GM23338 (cell line): ENCODE results near the gene KIF17. TPM values are rescaled to one million over a fixed set of nuclear protein-coding genes. Genes with fewer than 3 reads are reported as not detected.
A peak's percentile ranks its signal among the peaks of the same experiment; 100 is the strongest.

Source experiments
- ATAC-seq: fragments of 200-7000 bp; cut with Tn5 transposase; 3 replicates; pipeline ENCODE4 v1.9.1; 2020
- DNase-seq: peaks from one replicate; pipeline ENCODE4 v3.0.0-alpha.2; 2015; ENCODE audit warnings: low spot score
- H2AFZ ChIP-seq: fragments of 200-600 bp; sonication (generic); 2 replicates; pipeline ENCODE4 v1.8.0; 2016; ENCODE audit warnings: antibody characterized with exemption, mild to moderate bottlenecking, moderate library complexity
- H3F3A ChIP-seq: fragments of 200-600 bp; sonication (generic); replicated peaks from 2 replicates; pipeline ENCODE4 v1.8.0; 2017; ENCODE audit warnings: antibody characterized with exemption, mixed run types, low read depth
- H3K27ac ChIP-seq: fragments of 200-600 bp; sonication (generic); 2 replicates; pipeline ENCODE4 v1.6.1; 2016; ENCODE audit warnings: low read depth
- H3K27me3 ChIP-seq: fragments of 200-600 bp; sonication (generic); 2 replicates; pipeline ENCODE4 v1.8.0; 2016; ENCODE audit warnings: mild to moderate bottlenecking, mixed run types, moderate library complexity; ENCODE audit not compliant: insufficient read depth
- H3K36me3 ChIP-seq: fragments of 200-600 bp; sonication (generic); 2 replicates; pipeline ENCODE4 v1.8.0; 2016; ENCODE audit warnings: mild to moderate bottlenecking; ENCODE audit not compliant: insufficient read depth
- H3K4me1 ChIP-seq: fragments of 200-600 bp; sonication (generic); 2 replicates; pipeline ENCODE4 v1.8.0; 2016; ENCODE audit warnings: mild to moderate bottlenecking, moderate library complexity; ENCODE audit not compliant: insufficient read depth
- H3K4me2 ChIP-seq: fragments of 200-600 bp; sonication (generic); 2 replicates; pipeline ENCODE4 v1.7.1; 2017; ENCODE audit warnings: mixed run types
- H3K4me3 ChIP-seq: fragments of 200-600 bp; sonication (generic); 2 replicates; pipeline ENCODE4 v1.6.1; 2016; ENCODE audit warnings: mixed run types
- H3K79me2 ChIP-seq: fragments of 200-600 bp; sonication (generic); replicated peaks from 2 replicates; pipeline ENCODE4 v1.8.0; 2017; ENCODE audit warnings: mild to moderate bottlenecking; ENCODE audit not compliant: insufficient read depth
- H3K9me2 ChIP-seq: fragments of 200-600 bp; sonication (generic); 2 replicates; pipeline ENCODE4 v1.8.0; 2017; ENCODE audit not compliant: insufficient read depth
- H4K20me1 ChIP-seq: fragments of 200-600 bp; sonication (generic); replicated peaks from 2 replicates; pipeline ENCODE4 v1.8.0; 2017; ENCODE audit warnings: mild to moderate bottlenecking; ENCODE audit not compliant: insufficient read depth
- H3K27ac Mint-ChIP-seq: 2 replicates; pipeline ENCODE4 v1.8.0; 2020; ENCODE audit warnings: inconsistent platforms, mild to moderate bottlenecking, moderate library complexity, mixed read lengths
- H3K27me3 Mint-ChIP-seq: 3 replicates; pipeline ENCODE4 v1.8.0; 2022; ENCODE audit warnings: low read depth, mild to moderate bottlenecking, moderate library complexity, mixed read lengths, inconsistent platforms; ENCODE audit not compliant: insufficient read depth, poor library complexity
- H3K36me3 Mint-ChIP-seq: 3 replicates; pipeline ENCODE4 v1.8.0; 2021; ENCODE audit warnings: low read depth, mild to moderate bottlenecking, inconsistent platforms, moderate library complexity, mixed read lengths
- H3K4me1 Mint-ChIP-seq: 3 replicates; pipeline ENCODE4 v1.8.0; 2020; ENCODE audit warnings: mild to moderate bottlenecking, inconsistent platforms, mixed read lengths
- H3K4me3 Mint-ChIP-seq: 3 replicates; pipeline ENCODE4 v1.8.0; 2021; ENCODE audit warnings: moderate library complexity, mild to moderate bottlenecking, inconsistent platforms, mixed read lengths
- H3K9me3 Mint-ChIP-seq: 3 replicates; pipeline ENCODE4 v1.8.0; 2020; ENCODE audit warnings: moderate library complexity, mild to moderate bottlenecking, inconsistent platforms, mixed read lengths
- CREB1 ChIP-seq: fragments of 250-450 bp; sonication (Bioruptor Pico); IDR thresholded peaks from 2 replicates; pipeline ENCODE4 v1.5.0; 2020; ENCODE audit warnings: low read depth, mild to moderate bottlenecking, moderate library complexity
- EZH2 ChIP-seq: fragments of 200-600 bp; sonication (generic); IDR thresholded peaks from one replicate; pipeline ENCODE4 v1.8.0; 2017; ENCODE audit warnings: antibody characterized with exemption, mild to moderate bottlenecking, low read depth; ENCODE audit not compliant: unreplicated experiment
- EZH2phosphoT487 ChIP-seq: fragments of 200-600 bp; sonication (generic); IDR thresholded peaks from one replicate; pipeline ENCODE4 v1.8.1; 2018; ENCODE audit warnings: antibody characterized with exemption; ENCODE audit not compliant: unreplicated experiment
- JUNB ChIP-seq: IDR thresholded peaks from one replicate; pipeline ENCODE4 v1.6.1; 2016; ENCODE audit warnings: antibody characterized with exemption; ENCODE audit not compliant: unreplicated experiment
- NANOG ChIP-seq: IDR thresholded peaks from 2 replicates; pipeline ENCODE4 v1.6.1; 2016; ENCODE audit warnings: antibody characterized with exemption, borderline replicate concordance
- POLR2AphosphoS5 ChIP-seq: IDR thresholded peaks from 2 replicates; pipeline ENCODE4 v1.6.1; 2016; ENCODE audit warnings: antibody characterized with exemption, low read depth
- STAT1 ChIP-seq: IDR thresholded peaks from one replicate; pipeline ENCODE4 v1.6.1; 2016; ENCODE audit warnings: antibody characterized with exemption; ENCODE audit not compliant: unreplicated experiment
- ZNF331 ChIP-seq: fragments of 250-450 bp; sonication (Bioruptor Pico); IDR thresholded peaks from 2 replicates; pipeline ENCODE4 v1.5.0; 2020; ENCODE audit warnings: low read depth, mild to moderate bottlenecking, moderate library complexity
- polyA plus RNA-seq: library from polyadenylated mRNA; unstranded; fragments of >200 nt; fragmentation: Nextera tagmentation; extraction: Ambion mirVana; gene quantifications from 2 replicates; pipeline ENCODE4 v1.2.1, GENCODE V29; 2016
- total RNA-seq: library from RNA; depleted of rRNA; stranded (reverse); fragments of >200 nt; shearing (Covaris generic); gene quantifications from 2 replicates; pipeline ENCODE4 v1.2.3, GENCODE V29; 2014
- TF ChIP-seq, protein P1 (sequence below): IDR thresholded peaks from one replicate; pipeline ENCODE4 v1.6.1; 2018; ENCODE audit warnings: antibody characterized with exemption; ENCODE audit not compliant: unreplicated experiment
- TF ChIP-seq, protein P2 (sequence below): IDR thresholded peaks from 2 replicates; pipeline ENCODE4 v1.6.1; 2016; ENCODE audit warnings: antibody characterized with exemption

KIF17 gene
- total and polyA plus RNA-seq, 2 experiments from 2014 or later: 5.9 to 18.6 TPM

DNA sequence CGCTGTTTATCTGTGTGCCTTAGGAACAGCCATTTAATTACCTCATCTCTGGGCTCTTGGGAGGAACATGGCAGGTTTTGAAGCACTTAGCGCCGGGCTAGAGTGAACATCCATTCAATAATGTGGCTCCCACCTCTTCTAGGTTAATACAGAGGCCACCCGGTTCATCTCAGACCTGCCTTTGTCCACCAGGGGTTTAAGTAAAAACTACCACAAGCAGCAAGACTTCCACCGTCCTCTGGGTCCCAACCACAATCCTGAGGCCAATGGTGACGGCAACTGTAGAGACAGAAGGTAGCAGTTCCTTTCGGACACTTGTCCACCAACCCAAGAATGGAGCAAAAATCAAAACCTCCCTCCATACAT, 55.7 kb downstream of the KIF17 start:
- no peak for TF ChIP-seq JUNB
- TF ChIP-seq POLR2AphosphoS5: no peak
- TF ChIP-seq, protein P1, sequence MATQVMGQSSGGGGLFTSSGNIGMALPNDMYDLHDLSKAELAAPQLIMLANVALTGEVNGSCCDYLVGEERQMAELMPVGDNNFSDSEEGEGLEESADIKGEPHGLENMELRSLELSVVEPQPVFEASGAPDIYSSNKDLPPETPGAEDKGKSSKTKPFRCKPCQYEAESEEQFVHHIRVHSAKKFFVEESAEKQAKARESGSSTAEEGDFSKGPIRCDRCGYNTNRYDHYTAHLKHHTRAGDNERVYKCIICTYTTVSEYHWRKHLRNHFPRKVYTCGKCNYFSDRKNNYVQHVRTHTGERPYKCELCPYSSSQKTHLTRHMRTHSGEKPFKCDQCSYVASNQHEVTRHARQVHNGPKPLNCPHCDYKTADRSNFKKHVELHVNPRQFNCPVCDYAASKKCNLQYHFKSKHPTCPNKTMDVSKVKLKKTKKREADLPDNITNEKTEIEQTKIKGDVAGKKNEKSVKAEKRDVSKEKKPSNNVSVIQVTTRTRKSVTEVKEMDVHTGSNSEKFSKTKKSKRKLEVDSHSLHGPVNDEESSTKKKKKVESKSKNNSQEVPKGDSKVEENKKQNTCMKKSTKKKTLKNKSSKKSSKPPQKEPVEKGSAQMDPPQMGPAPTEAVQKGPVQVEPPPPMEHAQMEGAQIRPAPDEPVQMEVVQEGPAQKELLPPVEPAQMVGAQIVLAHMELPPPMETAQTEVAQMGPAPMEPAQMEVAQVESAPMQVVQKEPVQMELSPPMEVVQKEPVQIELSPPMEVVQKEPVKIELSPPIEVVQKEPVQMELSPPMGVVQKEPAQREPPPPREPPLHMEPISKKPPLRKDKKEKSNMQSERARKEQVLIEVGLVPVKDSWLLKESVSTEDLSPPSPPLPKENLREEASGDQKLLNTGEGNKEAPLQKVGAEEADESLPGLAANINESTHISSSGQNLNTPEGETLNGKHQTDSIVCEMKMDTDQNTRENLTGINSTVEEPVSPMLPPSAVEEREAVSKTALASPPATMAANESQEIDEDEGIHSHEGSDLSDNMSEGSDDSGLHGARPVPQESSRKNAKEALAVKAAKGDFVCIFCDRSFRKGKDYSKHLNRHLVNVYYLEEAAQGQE: no peak
- TF ChIP-seq EZH2phosphoT487: no peak
- TF ChIP-seq STAT1: no peak
- TF ChIP-seq ZNF331: no peak
- TF ChIP-seq, protein P2, sequence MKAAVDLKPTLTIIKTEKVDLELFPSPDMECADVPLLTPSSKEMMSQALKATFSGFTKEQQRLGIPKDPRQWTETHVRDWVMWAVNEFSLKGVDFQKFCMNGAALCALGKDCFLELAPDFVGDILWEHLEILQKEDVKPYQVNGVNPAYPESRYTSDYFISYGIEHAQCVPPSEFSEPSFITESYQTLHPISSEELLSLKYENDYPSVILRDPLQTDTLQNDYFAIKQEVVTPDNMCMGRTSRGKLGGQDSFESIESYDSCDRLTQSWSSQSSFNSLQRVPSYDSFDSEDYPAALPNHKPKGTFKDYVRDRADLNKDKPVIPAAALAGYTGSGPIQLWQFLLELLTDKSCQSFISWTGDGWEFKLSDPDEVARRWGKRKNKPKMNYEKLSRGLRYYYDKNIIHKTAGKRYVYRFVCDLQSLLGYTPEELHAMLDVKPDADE: no peak
- peaks cover 18% of the 10 kb centered on the region for H3K4me1 Mint-ChIP-seq
- no peak for ATAC-seq
- H3K79me2 ChIP-seq: peaks cover 40% of the 10 kb centered on the region
- peak overlapping the region; percentile 89 for H2AFZ ChIP-seq
- H3K27me3 Mint-ChIP-seq: peaks cover 7% of the 10 kb centered on the region
- no peaks in the 10 kb centered on the region for H3K27me3 ChIP-seq
- DNase-seq: no peak
- H3K9me3 Mint-ChIP-seq: no peaks in the 10 kb centered on the region; the same call in 2 of the 3 replicates
- peaks cover 26% of the 10 kb centered on the region for H3K36me3 Mint-ChIP-seq
- peaks cover 12% of the 10 kb centered on the region for H4K20me1 ChIP-seq
- H3F3A ChIP-seq: 0 out of 2 replicates have a peak, but pooled peaks cover 10% of the 10 kb centered on the region
- peaks cover 11% of the 10 kb centered on the region for H3K4me1 ChIP-seq
- H3K27ac ChIP-seq: peak overlapping the region; percentile 83; the same call in 1 of the 2 replicates
- peak overlapping the region; percentile 98 for H3K4me3 Mint-ChIP-seq
- peak overlapping the region; percentile 88 for H3K4me2 ChIP-seq
- 0 out of 2 replicates have a peak, but pooled peaks cover 3% of the 10 kb centered on the region for H3K36me3 ChIP-seq
- H3K27ac Mint-ChIP-seq: peak overlapping the region; percentile 96
- no peaks in the 10 kb centered on the region for H3K9me2 ChIP-seq
- peak overlapping the region; percentile 98 for H3K4me3 ChIP-seq

DNA sequence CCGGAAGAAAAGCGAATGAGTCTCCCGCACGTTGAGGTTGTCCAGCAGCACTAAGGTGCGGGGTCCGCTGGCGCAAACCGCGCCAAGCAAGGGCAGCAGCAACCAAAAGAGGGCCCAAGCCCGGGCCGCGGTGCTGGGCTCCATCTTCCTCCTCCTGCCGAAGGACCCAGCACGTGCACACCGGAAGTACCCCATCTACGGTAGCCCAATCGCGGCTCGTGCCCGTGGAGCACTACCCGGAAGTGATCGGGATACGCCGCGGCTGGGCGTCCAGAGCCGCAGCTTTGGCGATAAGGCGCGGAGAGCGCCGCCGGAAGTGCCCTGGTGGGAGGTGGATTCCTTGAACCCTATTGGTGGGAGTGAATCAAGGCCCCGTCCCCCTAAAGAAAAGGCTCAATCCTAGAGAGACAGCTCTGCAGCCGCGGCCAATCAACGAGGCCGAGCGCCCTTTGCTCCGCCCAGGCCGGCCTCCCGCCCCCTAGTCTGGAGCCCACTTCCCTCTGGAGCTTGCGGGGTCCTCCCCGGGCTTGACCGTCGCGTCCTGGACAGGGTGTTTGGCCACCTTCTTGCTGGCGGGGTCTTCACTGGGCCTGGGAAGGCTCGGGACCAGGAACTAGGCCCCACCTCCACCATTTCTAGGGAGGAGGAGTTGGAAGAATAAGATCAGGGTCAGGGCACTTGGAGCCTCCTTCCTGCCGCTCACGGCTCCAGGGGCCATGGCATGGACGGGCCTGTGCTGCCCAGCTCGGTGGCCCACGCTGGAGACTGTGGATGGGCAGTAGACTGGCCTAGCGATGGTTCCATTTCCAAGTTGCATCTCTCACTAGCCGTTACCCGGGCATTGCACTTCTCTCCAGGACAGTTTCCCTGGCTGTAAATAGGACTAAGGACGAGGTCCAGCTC, 56.3 kb downstream of the KIF17 start, which contains the start of gene DDOST:
Gene DDOST, minus strand, starts transcription at position 163 of the 903 bp plus-strand sequence. Its CDS starts 19 bp downstream, at position 144.
- Mint-ChIP-seq H3K9me3 (no peaks in the 10 kb centered on the region), H3K27me3 (peaks cover 7% of the 10 kb centered on the region), H3K4me3 (peak within 1 kb of the TSS; percentile 98), H3K4me1 (peaks cover 18% of the 10 kb centered on the region), H3K27ac (peak within 1 kb of the TSS; percentile 97), H3K36me3 (peaks cover 30% of the 10 kb centered on the region)
- 0 out of 2 replicates have a peak, but pooled peaks cover 10% of the 10 kb centered on the region for H3F3A ChIP-seq
- no peaks in the 10 kb centered on the region for H3K27me3 ChIP-seq
- peak within 1 kb of the TSS; percentile 98 for H3K4me3 ChIP-seq
- no peaks in the 10 kb centered on the region for H3K9me2 ChIP-seq
- DNase-seq: peak; percentile 99
- H4K20me1 ChIP-seq: peaks cover 12% of the 10 kb centered on the region
- H3K36me3 ChIP-seq: 0 out of 2 replicates have a peak, but pooled peaks cover 3% of the 10 kb centered on the region
- peak within 1 kb of the TSS; percentile 89 for H2AFZ ChIP-seq
- H3K79me2 ChIP-seq: peaks cover 47% of the 10 kb centered on the region
- H3K4me1 ChIP-seq: peaks cover 11% of the 10 kb centered on the region
- H3K27ac ChIP-seq: peak within 1 kb of the TSS; percentile 83; the same call in 1 of the 2 replicates
- peak; percentile 96 for ATAC-seq
- peak within 1 kb of the TSS; percentile 99 for H3K4me2 ChIP-seq
- TF ChIP-seq EZH2phosphoT487 (no peak), POLR2AphosphoS5 (peak; percentile 89), NANOG (peak; percentile 89), STAT1 (no peak), CREB1 (CRISPR knock-in tag) (peak; percentile 51; the same call in 1 of the 2 replicates), EZH2 (no peak)
- TF ChIP-seq, protein P2: peak; percentile 82; the same call in 1 of the 2 replicates
- TF ChIP-seq, protein P1: no peak
